ENCODE measurements around the gene MGST3.

- TF ChIP-seq CTCF (IDR thresholded peaks at IDR 0.05; ENCODE audit: insufficient read depth, low read length, poor library complexity, severe bottlenecking) (no peak), EZH2phosphoT487 (conservative IDR thresholded peaks at IDR 0.05; ENCODE audit: low read length) (no peak)
These were observed 996 bp upstream of the MGST3 start for GRCh38 chr1:165629848-165630628.
